ENCODE data around the gene SESTD1.
"Not testable (repeated sequence)": the region's sequence is repeated elsewhere in the genome, so short reads cannot be mapped to it uniquely, and the experiment has no call there.

Gene SESTD1

GRCh38 chr2:179098080-179098689 lies 166.4 kb downstream of the SESTD1 start:
- DNase-seq: no peak

GRCh38 chr2:179097131-179097530 lies 167.5 kb downstream of the SESTD1 start:
- no peak for DNase-seq

GRCh38 chr2:179096090-179096489 lies 168.5 kb downstream of the SESTD1 start:
- DNase-seq: no peak

DNA sequence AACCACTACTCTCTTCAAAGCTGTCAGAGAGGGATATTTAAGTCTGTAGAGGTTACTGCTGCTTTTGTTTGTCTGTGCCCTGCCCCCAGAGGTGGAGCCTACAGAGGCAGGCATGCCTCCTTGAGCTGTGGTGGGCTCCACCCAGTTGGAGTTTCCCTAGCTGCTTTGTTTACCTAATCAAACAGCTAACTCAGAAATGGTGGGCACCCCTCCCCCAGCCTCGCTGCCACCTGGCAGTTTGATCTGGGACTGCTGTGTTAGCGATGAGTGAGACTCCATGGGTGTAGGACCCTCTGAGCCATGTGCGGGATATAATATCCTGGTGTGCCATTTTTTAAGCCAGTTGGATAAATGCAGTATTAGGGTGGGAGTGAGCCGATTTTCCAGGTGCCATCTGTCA lies 171.7 kb downstream of the SESTD1 start:
- DNase-seq: not testable (repeated sequence)

DNA sequence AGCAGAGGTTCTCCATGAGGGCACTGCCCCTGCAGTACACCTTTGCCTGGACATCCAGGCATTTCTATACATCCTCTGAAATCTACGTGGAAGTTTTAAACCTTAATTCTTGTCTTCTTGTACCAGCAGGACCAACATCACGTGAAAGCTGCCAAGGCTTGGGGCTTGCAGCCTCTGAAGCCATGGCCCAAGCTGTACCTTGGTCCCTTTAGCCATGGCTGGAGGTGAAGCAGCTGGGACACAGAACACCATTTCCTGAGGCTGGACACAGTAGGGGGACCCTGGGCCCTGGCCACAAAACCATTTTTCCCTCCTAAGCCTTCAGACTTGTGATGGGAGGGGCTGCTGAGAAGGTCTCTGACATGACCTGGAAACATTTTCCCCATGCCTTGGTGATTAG lies 181.9 kb downstream of the SESTD1 start:
- no peak for DNase-seq

GRCh38 chr2:179081954-179082353 lies 182.7 kb downstream of the SESTD1 start:
- no peak for DNase-seq

DNA sequence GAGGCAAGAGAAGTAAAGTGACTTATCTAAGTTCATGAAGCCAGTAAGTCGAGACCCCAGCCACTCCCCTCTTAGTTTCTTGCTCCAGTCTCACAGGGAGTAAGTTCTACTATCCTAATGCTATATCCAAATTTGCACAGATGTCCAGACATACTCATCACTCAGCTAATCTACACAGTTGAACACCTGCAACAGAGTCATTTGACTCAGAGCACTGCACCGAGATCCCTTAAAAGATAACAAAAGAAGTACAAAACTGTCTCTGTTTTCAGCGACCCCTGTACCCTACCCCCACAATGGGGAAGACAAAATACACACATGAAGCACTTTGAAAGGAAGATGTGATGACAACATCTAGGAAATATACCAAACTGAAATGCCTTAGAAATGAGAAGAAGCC lies 192.1 kb downstream of the SESTD1 start:
- no peak for DNase-seq

- no peak for DNase-seq
Measured at GRCh38 chr2:179071810-179072355, 192.7 kb downstream of the SESTD1 start.

- DNase-seq: no peak
Measured at GRCh38 chr2:179070895-179071294, 193.7 kb downstream of the SESTD1 start.

- no peak for DNase-seq
Measured at GRCh38 chr2:179069685-179070084, 194.9 kb downstream of the SESTD1 start.

GRCh38 chr2:179068991-179069643 lies 195.5 kb downstream of the SESTD1 start:
- DNase-seq: no peak

- DNase-seq: no peak
Measured at GRCh38 chr2:179059026-179059700, 205.5 kb downstream of the SESTD1 start.

- no peak for DNase-seq
Measured at GRCh38 chr2:179057737-179058136, 206.9 kb downstream of the SESTD1 start.

GRCh38 chr2:179053568-179053967 lies 211.1 kb downstream of the SESTD1 start:
- not testable (repeated sequence) for DNase-seq

Data from stimulated activated CD4-positive, alpha-beta T cell treated with anti-CD3 and anti-CD28 coated beads, Interleukin-2, amount 100 ng/mL, for 48 hours (primary cell).